PC-3 (cell line): ENCODE measurements around the gene LRP5. TPM values are rescaled to one million over a fixed set of nuclear protein-coding genes. Genes with fewer than 3 reads are reported as not detected.

Experiments
- ATAC-seq: fragments of 200-7000 bp; cut with Tn5 transposase; 2 replicates; pipeline ENCODE4 v1.9.1; 2020; ENCODE audit warnings: mild to moderate bottlenecking, moderate library complexity
- BruUV-seq: library from RNA; stranded (reverse); fragments of 400-500 nt; replicated peaks from 2 replicates; lab custom pipeline; 2021; lab: Mats Ljungman, UMichigan
- CTCF ChIA-PET: fragments of 300-600 bp; sonication (Branson Sonifier 250); formaldehyde crosslinking; loops from one replicate; lab custom pipeline; 2022; ENCODE audit warnings: antibody characterized with exemption; lab: Charles Lee
- POLR2A ChIA-PET: fragments of 300-600 bp; sonication (Branson Sonifier 250); formaldehyde crosslinking; loops from one replicate; lab custom pipeline; 2022; ENCODE audit warnings: antibody characterized with exemption; ENCODE audit not compliant: unreplicated experiment; lab: Charles Lee
- DNase-seq: peaks from one replicate; pipeline ENCODE4 v3.0.0-alpha.2; 2015
- H2AFZ ChIP-seq: fragments of 300-600 bp; sonication (generic); 2 replicates; pipeline ENCODE4 v1.6.0; 2016; ENCODE audit warnings: antibody characterized with exemption, low read length
- H3F3A ChIP-seq: fragments of 300-600 bp; sonication (generic); one replicate; pipeline ENCODE4 v1.6.0; 2017; ENCODE audit warnings: antibody characterized with exemption, low read length, control low read depth, mild to moderate bottlenecking; ENCODE audit not compliant: unreplicated experiment
- H3K27ac ChIP-seq: fragments of 300-600 bp; sonication (generic); 2 replicates; pipeline ENCODE4 v1.5.1; 2016; ENCODE audit warnings: mild to moderate bottlenecking, low read length
- H3K27me3 ChIP-seq: fragments of 300-600 bp; sonication (generic); 2 replicates; pipeline ENCODE4 v1.6.1; 2016; ENCODE audit warnings: low read length, mixed read lengths
- H3K36me3 ChIP-seq: fragments of 300-600 bp; sonication (generic); 2 replicates; pipeline ENCODE4 v1.6.1; 2016; ENCODE audit warnings: low read depth, mixed run types, low read length, mixed read lengths
- H3K4me1 ChIP-seq: fragments of 300-600 bp; sonication (generic); 2 replicates; pipeline ENCODE4 v1.5.1; 2016; ENCODE audit warnings: low read length; ENCODE audit not compliant: insufficient read depth
- H3K4me2 ChIP-seq: fragments of 300-600 bp; sonication (generic); 2 replicates; pipeline ENCODE4 v1.6.0; 2016; ENCODE audit warnings: low read length
- H3K4me3 ChIP-seq: fragments of 300-600 bp; sonication (generic); 2 replicates; pipeline ENCODE4 v1.5.1; 2016; ENCODE audit warnings: mild to moderate bottlenecking, low read length, mixed read lengths
- H3K79me2 ChIP-seq: fragments of 300-600 bp; sonication (generic); 2 replicates; pipeline ENCODE4 v1.6.1; 2017; ENCODE audit warnings: low read length, mixed read lengths
- H3K9ac ChIP-seq: fragments of 300-600 bp; sonication (generic); 2 replicates; pipeline ENCODE4 v1.6.0; 2016; ENCODE audit warnings: mild to moderate bottlenecking, low read length
- H3K9me2 ChIP-seq: fragments of 300-600 bp; sonication (generic); replicated peaks from 2 replicates; pipeline ENCODE4 v1.6.1; 2016; ENCODE audit warnings: mixed run types, low read length, mixed read lengths
- H3K9me3 ChIP-seq: fragments of 300-600 bp; sonication (generic); 2 replicates; pipeline ENCODE4 v1.6.1; 2016; ENCODE audit warnings: low read length, mixed read lengths
- H4K20me1 ChIP-seq: fragments of 300-600 bp; sonication (generic); 2 replicates; pipeline ENCODE4 v1.6.1; 2016; ENCODE audit warnings: low read length, mixed read lengths
- CTCF ChIP-seq: fragments of 300-600 bp; sonication (generic); conservative IDR thresholded peaks from 2 replicates; pipeline ENCODE4 v1.5.1; 2017; ENCODE audit warnings: antibody characterized with exemption, low read depth, mild to moderate bottlenecking, low read length
- EZH2 ChIP-seq: fragments of 300-600 bp; sonication (generic); IDR thresholded peaks from one replicate; pipeline ENCODE4 v1.6.1; 2017; ENCODE audit warnings: antibody characterized with exemption, mild to moderate bottlenecking, low read length; ENCODE audit not compliant: unreplicated experiment
- EZH2phosphoT487 ChIP-seq: fragments of 300-600 bp; sonication (generic); IDR thresholded peaks from 2 replicates; pipeline ENCODE4 v1.6.1; 2018; ENCODE audit warnings: mild to moderate bottlenecking, antibody characterized with exemption, low read length, borderline replicate concordance
- intact Hi-C: fragments of 100-400 bp; cut with micrococcal nuclease; formaldehyde crosslinking; loops from 2 replicates; pipeline ENCODE4 v1.9.0; 2023
- total RNA-seq: library from RNA; depleted of rRNA; stranded (reverse); fragments of >200 nt; gene quantifications from 2 replicates; pipeline ENCODE4 v1.2.3, GENCODE V29; 2014

LRP5 gene
- total RNA-seq, 1 experiment from 2014 or later: 64.3 TPM

- POLR2A ChIA-PET: no interaction called here
- H3K4me2 ChIP-seq: no peak overlapping the region
- H3K9me3 ChIP-seq: peaks cover 15% of the 10 kb centered on the region; the same call in 1 of the 2 replicates
- no peak for DNase-seq
- H3K4me3 ChIP-seq: no peak overlapping the region
- intact Hi-C loops: no loop called here
- CTCF ChIA-PET: no interaction called here
- no peak overlapping the region for H3K27ac ChIP-seq
- H3K27me3 ChIP-seq: no peaks in the 10 kb centered on the region
- no peaks in the 10 kb centered on the region for H3K79me2 ChIP-seq
- BruUV-seq: no TSS peak
- no peaks in the 10 kb centered on the region for H3F3A ChIP-seq
- no peaks in the 10 kb centered on the region for H4K20me1 ChIP-seq
- H3K9me2 ChIP-seq: no peaks in the 10 kb centered on the region; the same call in 1 of the 2 replicates
- H3K9ac ChIP-seq: no peak overlapping the region
- no peaks in the 10 kb centered on the region for H3K4me1 ChIP-seq
- TF ChIP-seq EZH2: no peak
- TF ChIP-seq EZH2phosphoT487: no peak
- TF ChIP-seq CTCF: no peak
- ATAC-seq: no peak
- no peaks in the 10 kb centered on the region for H3K36me3 ChIP-seq
- H2AFZ ChIP-seq: no peak overlapping the region
Observed at GRCh38 chr11:68287419-68287818, 25.0 kb upstream of the LRP5 start.

- Histone ChIP-seq H3K79me2 (no peaks in the 10 kb centered on the region), H2AFZ (no peak overlapping the region), H3K27ac (no peak overlapping the region), H4K20me1 (no peaks in the 10 kb centered on the region), H3K4me3 (no peak overlapping the region), H3K9me3 (peaks cover 15% of the 10 kb centered on the region; the same call in 1 of the 2 replicates), H3K36me3 (no peaks in the 10 kb centered on the region), H3K27me3 (no peaks in the 10 kb centered on the region), H3K9ac (no peak overlapping the region), H3K9me2 (no peaks in the 10 kb centered on the region; the same call in 1 of the 2 replicates), H3K4me1 (no peaks in the 10 kb centered on the region), H3K4me2 (no peak overlapping the region), H3F3A (no peaks in the 10 kb centered on the region)
- no TSS peak for BruUV-seq
- POLR2A ChIA-PET: no interaction called here
- TF ChIP-seq CTCF (no peak), EZH2phosphoT487 (no peak), EZH2 (no peak)
- DNase-seq (no peak), ATAC-seq (no peak)
- CTCF ChIA-PET: no interaction called here
- intact Hi-C loops: no loop called here
Observed at GRCh38 chr11:68289456-68289855, 22.9 kb upstream of the LRP5 start.

GRCh38 chr11:68293708-68294107 lies 18.7 kb upstream of the LRP5 start:
- DNase-seq (no peak), ATAC-seq (no peak)
- no peaks in the 10 kb centered on the region for H3K9me2 ChIP-seq
- CTCF ChIA-PET: no interaction called here
- H3K27me3 ChIP-seq: no peaks in the 10 kb centered on the region
- POLR2A ChIA-PET: no interaction called here
- H4K20me1 ChIP-seq: no peaks in the 10 kb centered on the region
- no peaks in the 10 kb centered on the region for H3F3A ChIP-seq
- H2AFZ ChIP-seq: no peak overlapping the region
- no peak overlapping the region for H3K9ac ChIP-seq
- H3K4me3 ChIP-seq: no peak overlapping the region
- H3K9me3 ChIP-seq: peaks cover 9% of the 10 kb centered on the region; the same call in 1 of the 2 replicates
- no peaks in the 10 kb centered on the region for H3K79me2 ChIP-seq
- H3K4me1 ChIP-seq: peaks cover 10% of the 10 kb centered on the region
- intact Hi-C loops: no loop called here
- BruUV-seq: no TSS peak
- H3K4me2 ChIP-seq: no peak overlapping the region
- no peaks in the 10 kb centered on the region for H3K36me3 ChIP-seq
- TF ChIP-seq EZH2phosphoT487 (no peak), EZH2 (no peak), CTCF (no peak)
- H3K27ac ChIP-seq: no peak overlapping the region
